Uterus (tissue), 2 donors: ENCODE data around the gene HOXB5.

Experiments used
- CTCF ChIP-seq, 4 experiments: fragments of 200-600 bp in 2 of 4; fragments of 450-650 bp in 2 of 4; sonication (generic) in 2 of 4; IDR thresholded peaks; one replicate each; pipeline ENCODE4 v1.5.1; 2016 to 2019; ENCODE audit warnings: antibody characterized with exemption in 4 of 4, mild to moderate bottlenecking in 2 of 4, moderate library complexity in 1 of 4
- POLR2A ChIP-seq, 2 donors: fragments of 450-650 bp; IDR thresholded peaks; one replicate each; pipeline ENCODE4 v1.6.1; 2016; ENCODE audit warnings: antibody characterized with exemption in 2 of 2, mild to moderate bottlenecking in 1 of 2, moderate library complexity in 1 of 2

GRCh38 chr17:48634493-48635208, 41.1 kb upstream of the HOXB5 start:
- TF ChIP-seq POLR2A (IDR thresholded peaks at IDR 0.05), result no peak
- no peak for TF ChIP-seq CTCF (IDR thresholded peaks at IDR 0.05)
